ENCODE data around the gene FES.

GRCh38 chr15:90915216-90915807 is 31.0 kb downstream of the FES start:
- TF ChIP-seq CTCF (IDR thresholded peaks at IDR 0.05) (no peak), POLR2A (IDR thresholded peaks at IDR 0.05) (no peak)
